CD14-positive monocyte (primary cell): ENCODE data around the gene DCP2. TPM values are rescaled to one million over a fixed set of nuclear protein-coding genes. Genes with fewer than 3 reads are reported as not detected.

Source experiments
- DNase-seq, 3 donors: peaks; one replicate each; pipeline ENCODE4 v3.0.0-alpha.2; 2011 to 2022
- H2AFZ ChIP-seq: 2 replicates; pipeline ENCODE4 v1.6.0; 2012; ENCODE audit warnings: mild to moderate bottlenecking, low read depth, low read length, inconsistent platforms; ENCODE audit not compliant: insufficient read depth, poor library complexity, severe bottlenecking
- H3K27ac ChIP-seq, 2 donors: 1 replicate in 1 of 2; 2 replicates in 1 of 2; pipeline ENCODE4 v1.5.1; 2012 to 2013; ENCODE audit warnings: low read length in 2 of 2, control low read depth in 1 of 2, inconsistent platforms in 1 of 2, low read depth in 1 of 2, mild to moderate bottlenecking in 1 of 2
- H3K27me3 ChIP-seq, 2 donors: one replicate each; pipeline versions ENCODE4 v1.6.0 to v1.6.1; 2011 to 2013; ENCODE audit warnings: low read length in 2 of 2; ENCODE audit not compliant: control insufficient read depth in 2 of 2, insufficient read depth in 2 of 2
- H3K36me3 ChIP-seq, 2 donors: replicated peaks in 1 of 2; 1 replicate in 1 of 2; 2 replicates in 1 of 2; pipeline versions ENCODE4 v1.5.1 to v1.6.1; 2012 to 2013; ENCODE audit warnings: low read length in 2 of 2, control low read depth in 1 of 2, inconsistent platforms in 1 of 2, mild to moderate bottlenecking in 1 of 2; ENCODE audit not compliant: insufficient read depth in 2 of 2, control insufficient read depth in 1 of 2
- H3K4me1 ChIP-seq, 2 donors: 1 replicate in 1 of 2; 2 replicates in 1 of 2; pipeline versions ENCODE4 v1.5.1 to v1.6.1; 2012 to 2013; ENCODE audit warnings: low read length in 2 of 2, control low read depth in 1 of 2, inconsistent platforms in 1 of 2, mild to moderate bottlenecking in 1 of 2, moderate library complexity in 1 of 2; ENCODE audit not compliant: insufficient read depth in 2 of 2, control insufficient read depth in 1 of 2
- H3K4me2 ChIP-seq: replicated peaks from 2 replicates; pipeline ENCODE3; 2012; ENCODE audit warnings: low read length, moderate library complexity, mild to moderate bottlenecking; ENCODE audit not compliant: poor library complexity, severe bottlenecking; ENCODE audit errors: extremely low read depth
- H3K4me3 ChIP-seq, 3 experiments: fragments of 200-600 bp in 1 of 3; sonication (generic) in 1 of 3; replicated peaks in 1 of 3; 1 replicate in 2 of 3; 2 replicates in 1 of 3; pipeline ENCODE4 v1.5.1; 2011 to 2013; ENCODE audit warnings: low read length in 3 of 3, mild to moderate bottlenecking in 3 of 3, control low read depth in 2 of 3, low read depth in 2 of 3, inconsistent platforms in 1 of 3, moderate library complexity in 1 of 3
- H3K79me2 ChIP-seq: 2 replicates; pipeline ENCODE4 v1.6.0; 2012; ENCODE audit warnings: mild to moderate bottlenecking, control low read depth, inconsistent platforms, low read length, moderate library complexity; ENCODE audit not compliant: insufficient read depth
- H3K9ac ChIP-seq: 2 replicates; pipeline ENCODE4 v1.6.0; 2017; ENCODE audit warnings: low read length, mild to moderate bottlenecking; ENCODE audit not compliant: insufficient read depth, poor library complexity, severe bottlenecking
- H3K9me3 ChIP-seq, 2 donors: replicated peaks in 1 of 2; 1 replicate in 1 of 2; 2 replicates in 1 of 2; pipeline versions ENCODE4 v1.5.1 to v1.6.1; 2012 to 2013; ENCODE audit warnings: low read length in 2 of 2, control low read depth in 1 of 2; ENCODE audit not compliant: control insufficient read depth in 1 of 2, insufficient read depth in 1 of 2
- H4K20me1 ChIP-seq: 2 replicates; pipeline ENCODE4 v1.6.0; 2012; ENCODE audit warnings: mild to moderate bottlenecking, low read length, control low read depth, moderate library complexity; ENCODE audit not compliant: insufficient read depth
- H3K27ac Mint-ChIP-seq, 7 donors: one replicate each; pipeline ENCODE4 v1.8.0; 2020; ENCODE audit warnings: mild to moderate bottlenecking in 7 of 7, mixed read lengths in 7 of 7, moderate library complexity in 6 of 7, inconsistent platforms in 2 of 7
- H3K27me3 Mint-ChIP-seq, 3 donors: one replicate each; pipeline ENCODE4 v1.8.0; 2021 to 2022; ENCODE audit warnings: low read depth in 3 of 3, mild to moderate bottlenecking in 3 of 3, mixed read lengths in 3 of 3, moderate library complexity in 3 of 3, inconsistent platforms in 1 of 3
- H3K36me3 Mint-ChIP-seq, 2 donors: one replicate each; pipeline ENCODE4 v1.8.0; 2020; ENCODE audit warnings: mixed read lengths in 2 of 2, inconsistent platforms in 1 of 2, mild to moderate bottlenecking in 1 of 2
- H3K4me1 Mint-ChIP-seq: one replicate; pipeline ENCODE4 v1.8.0; 2020; ENCODE audit warnings: mild to moderate bottlenecking, mixed read lengths
- H3K4me3 Mint-ChIP-seq, 2 donors: one replicate each; pipeline ENCODE4 v1.8.0; 2020; ENCODE audit warnings: mild to moderate bottlenecking in 2 of 2, mixed read lengths in 2 of 2, moderate library complexity in 1 of 2
- H3K9me3 Mint-ChIP-seq, 7 donors: one replicate each; pipeline ENCODE4 v1.8.0; 2020 to 2022; ENCODE audit warnings: mixed read lengths in 7 of 7, mild to moderate bottlenecking in 6 of 7, moderate library complexity in 6 of 7, inconsistent platforms in 2 of 7
- CTCF ChIP-seq: fragments of 200-600 bp; IDR thresholded peaks from one replicate; pipeline ENCODE4 v1.8.0; 2022; ENCODE audit warnings: antibody characterized with exemption, mild to moderate bottlenecking
- WGBS: methylation state at CpG from one replicate; pipeline ENCODE4 v1.1.5; 2013; ENCODE audit warnings: missing lambda C conversion rate; ENCODE audit not compliant: insufficient coverage; 5-methylcytosine and 5-hydroxymethylcytosine counted together
- intact Hi-C, 2 donors: fragments of 100-400 bp; cut with micrococcal nuclease; formaldehyde crosslinking; loops; one replicate each; pipeline versions ENCODE4 v1.15.0 to v1.15.1; 2023
- polyA plus RNA-seq, 3 donors: library from polyadenylated mRNA; depleted of rRNA in 1 of 3; unstranded in 2 of 3; stranded (reverse) in 1 of 3; fragments of 300-500 nt in 2 of 3; fragments of >200 nt in 1 of 3; fragmentation: Illumina TruSeq in 2 of 3; gene quantifications; 1 replicate in 2 of 3; 2 replicates in 1 of 3; pipeline ENCODE4 v1.2.3, GENCODE V29; 2012 to 2021

Gene DCP2
- polyA plus RNA-seq, 3 donors: 24.0 to 62.2 (median 58.9) TPM

- H3K9me3 Mint-ChIP-seq: no peaks in the 10 kb centered on the region
- peak overlapping the region in 2 of 7 donors; percentile 1 to 47 for H3K27ac Mint-ChIP-seq
- no peaks in the 10 kb centered on the region for H3K79me2 ChIP-seq
Observed at GRCh38 chr5:113029614-113030013, 53.0 kb downstream of the DCP2 start.

GRCh38 chr5:113031104-113031503, 54.5 kb downstream of the DCP2 start:
- H3K4me1 Mint-ChIP-seq: peaks cover 3% of the 10 kb centered on the region
- H3K27ac Mint-ChIP-seq: no peak overlapping the region

More at GRCh38 chr5:113029614-113030013, 53.0 kb downstream of the DCP2 start:
- no peak overlapping the region for H3K9ac ChIP-seq
- peaks cover 3% of the 10 kb centered on the region for H3K4me1 Mint-ChIP-seq
- no peak overlapping the region for H3K27ac ChIP-seq
- no peak for DNase-seq
- WGBS: 81% methylated on average over 4 of the region's 6 CpGs
- no peak overlapping the region for H3K4me2 ChIP-seq
- peaks cover 18 to 32% of the 10 kb centered on the region in 2 donors for H3K36me3 Mint-ChIP-seq
- no peak for TF ChIP-seq CTCF
- no peak overlapping the region for H3K4me3 Mint-ChIP-seq
- H3K27me3 Mint-ChIP-seq: peaks cover 0 to 4% (median 0%) of the 10 kb centered on the region in 3 donors
- intact Hi-C loops: no loop called here
- H3K4me3 ChIP-seq: no peak overlapping the region
- no peak overlapping the region for H2AFZ ChIP-seq
- no peaks in the 10 kb centered on the region for H3K9me3 ChIP-seq
- no peaks in the 10 kb centered on the region for H3K27me3 ChIP-seq
- H3K4me1 ChIP-seq: no peaks in the 10 kb centered on the region
- H3K36me3 ChIP-seq: peaks cover 20 to 29% of the 10 kb centered on the region in 2 donors
- peaks cover 13% of the 10 kb centered on the region for H4K20me1 ChIP-seq

More at GRCh38 chr5:113031104-113031503, 54.5 kb downstream of the DCP2 start:
- no peaks in the 10 kb centered on the region for H3K9me3 Mint-ChIP-seq
- Histone ChIP-seq H2AFZ (no peak overlapping the region), H3K27me3 (no peaks in the 10 kb centered on the region), H4K20me1 (peaks cover 13% of the 10 kb centered on the region), H3K79me2 (no peaks in the 10 kb centered on the region), H3K4me3 (no peak overlapping the region), H3K4me1 (no peaks in the 10 kb centered on the region), H3K9me3 (no peaks in the 10 kb centered on the region), H3K27ac (no peak overlapping the region), H3K4me2 (no peak overlapping the region), H3K36me3 (peaks cover 12 to 20% of the 10 kb centered on the region in 2 donors), H3K9ac (no peak overlapping the region)
- H3K36me3 Mint-ChIP-seq: peaks cover 12 to 19% of the 10 kb centered on the region in 2 donors
- H3K27me3 Mint-ChIP-seq: peaks cover 0 to 4% (median 1%) of the 10 kb centered on the region in 3 donors
- no peak for TF ChIP-seq CTCF
- DNase-seq: no peak
- WGBS: no CpG with 5 or more reads among the region's 8 CpGs
- intact Hi-C loops: no loop called here
- no peak overlapping the region for H3K4me3 Mint-ChIP-seq
